Transverse colon (tissue), 4 donors: Measurements from ENCODE around the gene INTS7. TPM values are rescaled to one million over a fixed set of nuclear protein-coding genes. Genes with fewer than 3 reads are reported as not detected.

ENCODE experiments used
- DNase-seq: peaks from one replicate; pipeline ENCODE4 v3.0.0-alpha.2; 2019
- H3K27ac ChIP-seq, 4 donors: fragments of 200-600 bp; sonication (generic); 2 replicates each; pipeline ENCODE4 v1.5.1; 2016 to 2018; ENCODE audit warnings: inconsistent platforms in 4 of 4
- H3K27me3 ChIP-seq: fragments of 200-600 bp; sonication (generic); 2 replicates; pipeline ENCODE4 v1.5.1; 2017; ENCODE audit warnings: inconsistent platforms
- H3K36me3 ChIP-seq, 4 donors: fragments of 200-600 bp; sonication (generic); 2 replicates each; pipeline ENCODE4 v1.5.1; 2017 to 2019; ENCODE audit warnings: inconsistent platforms in 4 of 4
- H3K4me1 ChIP-seq, 4 donors: fragments of 200-600 bp; sonication (generic); 2 replicates each; pipeline ENCODE4 v1.5.1; 2017 to 2020; ENCODE audit warnings: inconsistent platforms in 4 of 4
- H3K4me3 ChIP-seq, 4 donors: fragments of 200-600 bp; sonication (generic); 1 replicate in 1 of 4; 2 replicates in 3 of 4; pipeline versions ENCODE4 v1.5.1 to v1.6.1; 2017 to 2019; ENCODE audit warnings: inconsistent platforms in 4 of 4
- H3K9me3 ChIP-seq, 2 donors: fragments of 200-600 bp; sonication (generic); 2 replicates each; pipeline ENCODE4 v1.5.1; 2017 to 2019; ENCODE audit warnings: inconsistent platforms in 2 of 2
- CTCF ChIP-seq, 5 experiments: fragments of 200-600 bp in 3 of 5; fragments of 450-650 bp in 2 of 5; sonication (generic) in 3 of 5; IDR thresholded peaks; 1 replicate in 2 of 5; 2 replicates in 3 of 5; pipeline ENCODE4 v1.5.1; 2016 to 2017; ENCODE audit warnings: antibody characterized with exemption in 5 of 5, inconsistent platforms in 3 of 5, mild to moderate bottlenecking in 2 of 5, moderate library complexity in 1 of 5
- EP300 ChIP-seq: sonication (generic); formaldehyde crosslinking; IDR thresholded peaks from one replicate; pipeline ENCODE4 v1.6.1; 2017; ENCODE audit warnings: antibody characterized with exemption, low read depth
- POLR2A ChIP-seq: fragments of 450-650 bp; IDR thresholded peaks from one replicate; pipeline ENCODE4 v1.6.1; 2016; ENCODE audit warnings: antibody characterized with exemption, mild to moderate bottlenecking, moderate library complexity
- POLR2AphosphoS5 ChIP-seq, 3 donors: sonication (generic); formaldehyde crosslinking; IDR thresholded peaks; one replicate each; pipeline ENCODE4 v1.6.1; 2016; ENCODE audit warnings: antibody characterized with exemption in 3 of 3
- WGBS, 2 donors: methylation state at CpG; one replicate each; pipeline ENCODE4 v1.1.5; 2018; ENCODE audit warnings: low coverage in 1 of 2; 5-methylcytosine and 5-hydroxymethylcytosine counted together
- in situ Hi-C, 4 donors: fragments of 200-750 bp; cut with MboI; loops; one replicate each; pipeline versions ENCODE4 v1.15.0 to v1.15.1; 2017; ENCODE audit warnings: low sequenced_read_pairs in 3 of 4, low pct_ligation_motif_present in 1 of 4, low pct_unique_long_range_greater_than_20kb in 1 of 4
- intact Hi-C: fragments of 100-400 bp; cut with DNase I; formaldehyde crosslinking; loops from one replicate; pipeline ENCODE4 v1.15.1; 2023; ENCODE audit warnings: low total_unique reads
- total RNA-seq, 4 donors: library from RNA; depleted of rRNA; stranded (reverse); fragments of >200 nt; gene quantifications; one replicate each; pipeline ENCODE4 v1.1.0, GENCODE V29; 2016

Gene INTS7
- total RNA-seq, 4 donors from 2014 or later = 7.1 to 10.0 (median 9.5) TPM

GRCh38 chr1:212070720-212071302 is 35.5 kb upstream of the INTS7 start:
- Histone ChIP-seq H3K4me3 (no peak overlapping the region), H3K36me3 (no peaks in the 10 kb centered on the region), H3K27ac (no peak overlapping the region), H3K4me1 (peaks cover 0 to 5% (median 0%) of the 10 kb centered on the region in 4 donors), H3K9me3 (no peaks in the 10 kb centered on the region), H3K27me3 (no peaks in the 10 kb centered on the region)
- DNase-seq = no peak
- TF ChIP-seq CTCF (IDR thresholded peaks at IDR 0.05) = peak; percentile 68 to 76 (median 73)
- no peak for TF ChIP-seq EP300
- no peak for TF ChIP-seq POLR2AphosphoS5 (IDR thresholded peaks at IDR 0.05)
- TF ChIP-seq POLR2A = no peak
- in situ Hi-C loops = loop anchor here (5.0 to 25.0 kb wide), 4 partner anchors 224 to 386 kb away; no protein-coding TSS in a partner anchor
- intact Hi-C loops = loop anchor here (5.0 kb wide), 1 partner anchor 296 kb away; no protein-coding TSS in a partner anchor

GRCh38 chr1:212067787-212068186 is 32.4 kb upstream of the INTS7 start:
- in situ Hi-C loops = loop anchor here in 3 of 4 donors (10.0 to 25.0 kb wide), 3 partner anchors 295 to 387 kb away; no protein-coding TSS in a partner anchor
- WGBS, 2 donors = 89 to 90% methylated on average over 3 of the region's 3 CpGs
- TF ChIP-seq POLR2AphosphoS5 (IDR thresholded peaks at IDR 0.05) = no peak
- no peak for TF ChIP-seq POLR2A
- no peak for TF ChIP-seq CTCF (IDR thresholded peaks at IDR 0.05)
- no peak for TF ChIP-seq EP300
- DNase-seq = no peak
- Histone ChIP-seq H3K27me3 (no peaks in the 10 kb centered on the region), H3K4me1 (peaks cover 0 to 5% (median 0%) of the 10 kb centered on the region in 4 donors), H3K4me3 (no peak overlapping the region), H3K27ac (no peak overlapping the region), H3K36me3 (no peaks in the 10 kb centered on the region), H3K9me3 (no peaks in the 10 kb centered on the region)
- intact Hi-C loops = loop anchor here (5.0 kb wide), 1 partner anchor 390 kb away; no protein-coding TSS in a partner anchor

GRCh38 chr1:212062832-212063438 is 27.6 kb upstream of the INTS7 start:
- no peaks in the 10 kb centered on the region for H3K9me3 ChIP-seq
- no peaks in the 10 kb centered on the region for H3K36me3 ChIP-seq
- intact Hi-C loops = no loop called here
- 81 to 84% methylated on average over 5 of the region's 5 CpGs for WGBS, 2 donors
- H3K4me1 ChIP-seq = no peaks in the 10 kb centered on the region
- no peak overlapping the region for H3K27ac ChIP-seq
- TF ChIP-seq EP300 (no peak), CTCF (IDR thresholded peaks at IDR 0.05) (peak; percentile 56 to 68 (median 63)), POLR2A (no peak), POLR2AphosphoS5 (IDR thresholded peaks at IDR 0.05) (no peak)
- in situ Hi-C loops = loop anchor here in 3 of 4 donors (10.0 to 25.0 kb wide), 3 partner anchors 299 to 392 kb away; no protein-coding TSS in a partner anchor
- H3K27me3 ChIP-seq = no peaks in the 10 kb centered on the region
- DNase-seq = no peak
- H3K4me3 ChIP-seq = no peak overlapping the region

DNA sequence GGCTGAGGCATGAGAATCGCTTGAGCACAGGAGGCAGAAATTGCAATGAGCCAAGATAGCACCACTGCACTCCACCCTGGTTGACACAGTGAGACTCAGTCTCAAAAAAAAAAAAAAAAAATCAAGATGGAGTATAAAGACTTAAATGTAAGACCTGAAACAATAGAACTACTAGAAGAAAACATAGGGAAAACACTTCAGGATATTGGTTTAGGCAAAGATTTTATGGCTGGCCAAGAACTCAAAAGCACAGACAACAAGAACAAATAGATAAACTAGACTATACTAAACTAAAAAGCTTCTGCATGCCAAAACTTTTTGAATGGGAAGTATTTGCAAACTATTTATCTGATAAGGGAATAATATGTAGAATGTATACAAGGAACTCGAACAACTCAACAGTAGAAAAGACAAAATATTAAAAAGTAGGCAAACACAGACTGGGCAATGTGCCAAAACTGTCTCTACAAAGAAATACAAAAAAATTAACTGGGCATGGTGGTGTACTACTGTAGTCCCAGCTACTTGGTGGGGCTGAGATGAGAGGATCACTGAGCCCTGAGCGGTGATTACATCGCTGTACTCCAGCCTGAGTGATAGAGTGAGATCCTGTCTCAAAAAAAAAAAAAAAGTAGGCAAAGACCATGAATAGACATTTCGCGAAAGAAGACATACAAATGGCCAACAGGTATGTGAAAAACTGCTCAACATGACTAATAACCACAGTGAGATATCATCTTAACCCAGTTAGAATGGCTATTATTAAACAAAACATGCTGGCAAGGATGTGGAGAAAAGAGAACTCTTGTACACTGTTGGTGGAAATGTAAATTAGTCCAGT is 25.5 kb upstream of the INTS7 start:
- intact Hi-C loops (no loop called here), in situ Hi-C loops (loop anchor here in 3 of 4 donors (10.0 to 25.0 kb wide), 3 partner anchors 301 to 394 kb away; no protein-coding TSS in a partner anchor)
- Histone ChIP-seq H3K4me3 (no peak overlapping the region), H3K27me3 (no peaks in the 10 kb centered on the region), H3K36me3 (no peaks in the 10 kb centered on the region), H3K9me3 (peaks cover 0 to 4% of the 10 kb centered on the region in 2 donors), H3K27ac (no peak overlapping the region), H3K4me1 (no peaks in the 10 kb centered on the region)
- 76 to 77% methylated on average over 6 of the region's 6 CpGs for WGBS, 2 donors
- DNase-seq = no peak
- TF ChIP-seq CTCF (IDR thresholded peaks at IDR 0.05) = no peak
- no peak for TF ChIP-seq POLR2A
- TF ChIP-seq POLR2AphosphoS5 (IDR thresholded peaks at IDR 0.05) = no peak
- no peak for TF ChIP-seq EP300
